Hepatocyte (in vitro differentiated cells): ENCODE measurements around the gene NCBP2. TPM values are rescaled to one million over a fixed set of nuclear protein-coding genes. Genes with fewer than 3 reads are reported as not detected.

ENCODE experiments used
- DNase-seq: peaks from one replicate; pipeline ENCODE4 v3.0.0-alpha.2; 2016; ENCODE audit warnings: low spot score
- H2AFZ ChIP-seq: fragments of 200-600 bp; sonication (generic); 2 replicates; pipeline ENCODE4 v1.6.0; 2016; ENCODE audit warnings: antibody characterized with exemption, mild to moderate bottlenecking
- H3K27ac ChIP-seq: fragments of 200-600 bp; sonication (generic); 2 replicates; pipeline ENCODE4 v1.5.1; 2016; ENCODE audit warnings: mild to moderate bottlenecking
- H3K27me3 ChIP-seq: fragments of 200-600 bp; sonication (generic); 2 replicates; pipeline ENCODE4 v1.6.1; 2016
- H3K36me3 ChIP-seq: fragments of 200-600 bp; sonication (generic); replicated peaks from 2 replicates; pipeline ENCODE4 v1.5.1; 2016; ENCODE audit warnings: low read depth; ENCODE audit not compliant: insufficient read depth
- H3K4me1 ChIP-seq: fragments of 200-600 bp; sonication (generic); 2 replicates; pipeline ENCODE4 v1.5.1; 2016; ENCODE audit warnings: mild to moderate bottlenecking, moderate library complexity; ENCODE audit not compliant: insufficient read depth
- H3K4me2 ChIP-seq: fragments of 200-600 bp; sonication (generic); 2 replicates; pipeline ENCODE4 v1.6.0; 2016
- H3K4me3 ChIP-seq: fragments of 200-600 bp; sonication (generic); 2 replicates; pipeline ENCODE4 v1.5.1; 2016; ENCODE audit warnings: mild to moderate bottlenecking
- H3K79me2 ChIP-seq: fragments of 200-600 bp; sonication (generic); 2 replicates; pipeline ENCODE4 v1.6.0; 2017; ENCODE audit warnings: mild to moderate bottlenecking
- H3K9me2 ChIP-seq: fragments of 200-600 bp; sonication (generic); replicated peaks from 2 replicates; pipeline ENCODE4 v1.6.0; 2017; ENCODE audit warnings: mild to moderate bottlenecking; ENCODE audit not compliant: insufficient read depth
- H3K9me3 ChIP-seq: fragments of 200-600 bp; sonication (generic); 2 replicates; pipeline ENCODE4 v1.5.1; 2016; ENCODE audit warnings: low read depth, mild to moderate bottlenecking
- H4K20me1 ChIP-seq: fragments of 200-600 bp; sonication (generic); 2 replicates; pipeline ENCODE4 v1.6.0; 2016; ENCODE audit warnings: mild to moderate bottlenecking; ENCODE audit not compliant: insufficient read depth, poor library complexity, severe bottlenecking
- CTCF ChIP-seq: fragments of 200-600 bp; sonication (generic); IDR thresholded peaks from 2 replicates; pipeline ENCODE4 v1.5.1; 2016; ENCODE audit warnings: antibody characterized with exemption, mild to moderate bottlenecking; ENCODE audit not compliant: poor library complexity
- EZH2 ChIP-seq: fragments of 200-600 bp; sonication (generic); IDR thresholded peaks from 2 replicates; pipeline ENCODE4 v1.6.1; 2016; ENCODE audit warnings: antibody characterized with exemption, mild to moderate bottlenecking, borderline replicate concordance
- EZH2phosphoT487 ChIP-seq: fragments of 200-600 bp; sonication (generic); IDR thresholded peaks from one replicate; pipeline ENCODE4 v1.6.1; 2018; ENCODE audit warnings: antibody characterized with exemption, mild to moderate bottlenecking, low read depth, moderate library complexity; ENCODE audit not compliant: unreplicated experiment, severe bottlenecking
- WGBS: methylation state at CpG from one replicate; pipeline ENCODE4 v1.1.6; 2016; ENCODE audit warnings: low lambda C conversion rate; ENCODE audit errors: missing lambda C conversion rate; 5-methylcytosine and 5-hydroxymethylcytosine counted together
- polyA plus RNA-seq: library from polyadenylated mRNA; unstranded; fragments of >200 nt; fragmentation: Nextera tagmentation; extraction: Ambion mirVana; gene quantifications from 2 replicates; pipeline ENCODE4 v1.2.1, GENCODE V29; 2016
- total RNA-seq: library from RNA; depleted of rRNA; stranded (reverse); fragments of >200 nt; gene quantifications from 2 replicates; pipeline ENCODE4 v1.2.3, GENCODE V29; 2014

NCBP2 gene
- total RNA-seq, result 60.2 and 78.3 TPM in 2 replicates
- polyA plus RNA-seq, result 94.5 and 101 TPM in 2 replicates

- H4K20me1 ChIP-seq, result peaks cover 3% of the 10 kb centered on the region
- TF ChIP-seq EZH2phosphoT487, result no peak
- TF ChIP-seq CTCF, result peak; percentile 70
- no peak for TF ChIP-seq EZH2
- peaks cover 51% of the 10 kb centered on the region for H3K79me2 ChIP-seq
- no peaks in the 10 kb centered on the region for H3K9me3 ChIP-seq
- H3K4me3 ChIP-seq, result peak within 1 kb of the TSS; percentile 87
- H2AFZ ChIP-seq, result peak within 1 kb of the TSS; percentile 78
- peaks cover 3% of the 10 kb centered on the region for H3K36me3 ChIP-seq
- H3K4me1 ChIP-seq, result peaks cover 7% of the 10 kb centered on the region
- H3K4me2 ChIP-seq, result peak within 1 kb of the TSS; percentile 94
- peak within 1 kb of the TSS; percentile 98 for H3K27ac ChIP-seq
- WGBS, result 1% methylated on average over 77 of the region's 77 CpGs
- peak; percentile 99 for DNase-seq
- no peaks in the 10 kb centered on the region for H3K27me3 ChIP-seq
- H3K9me2 ChIP-seq, result no peaks in the 10 kb centered on the region
Measured at GRCh38 chr3:196942226-196942914, at the start of gene NCBP2. Gene NCBP2 (minus strand): TSS chr3:196942528. CDS start chr3:196942503, 25 bp downstream.

- Histone ChIP-seq H3K36me3 (no peaks in the 10 kb centered on the region), H3K9me3 (no peaks in the 10 kb centered on the region), H3K4me1 (peaks cover 37% of the 10 kb centered on the region), H4K20me1 (no peaks in the 10 kb centered on the region), H3K4me2 (no peak overlapping the region), H2AFZ (no peak overlapping the region), H3K9me2 (no peaks in the 10 kb centered on the region), H3K79me2 (no peaks in the 10 kb centered on the region), H3K27me3 (no peaks in the 10 kb centered on the region), H3K4me3 (no peak overlapping the region), H3K27ac (peak overlapping the region; percentile 96)
- WGBS, result 90% methylated on average over 28 of the region's 28 CpGs
- TF ChIP-seq EZH2, result no peak
- TF ChIP-seq CTCF, result no peak
- no peak for TF ChIP-seq EZH2phosphoT487
- DNase-seq, result no peak
Measured at GRCh38 chr3:196991581-196992460, 49.5 kb upstream of the NCBP2 start.

- no peaks in the 10 kb centered on the region for H3K36me3 ChIP-seq
- H3K9me2 ChIP-seq, result no peaks in the 10 kb centered on the region
- peak overlapping the region; percentile 96 for H3K27ac ChIP-seq
- DNase-seq, result no peak
- no peaks in the 10 kb centered on the region for H3K9me3 ChIP-seq
- peaks cover 45% of the 10 kb centered on the region for H3K4me1 ChIP-seq
- no peaks in the 10 kb centered on the region for H3K79me2 ChIP-seq
- no peak overlapping the region for H3K4me2 ChIP-seq
- 86% methylated on average over 10 of the region's 10 CpGs for WGBS
- H3K27me3 ChIP-seq, result no peaks in the 10 kb centered on the region
- H3K4me3 ChIP-seq, result no peak overlapping the region
- H4K20me1 ChIP-seq, result no peaks in the 10 kb centered on the region
- no peak overlapping the region for H2AFZ ChIP-seq
- TF ChIP-seq EZH2 (no peak), EZH2phosphoT487 (no peak), CTCF (no peak)
Measured at GRCh38 chr3:196990601-196991007, 48.3 kb upstream of the NCBP2 start.
